ENCODE measurements around the gene TAF11L2. TPM values are rescaled to one million over a fixed set of nuclear protein-coding genes. Genes with fewer than 3 reads are reported as not detected.
"Not testable (repeated sequence)": the region's sequence is repeated elsewhere in the genome, so short reads cannot be mapped to it uniquely, and the experiment has no call there.

The TAF11L2 gene
- total RNA-seq, 1 donor from 2014 or later: not detected

GRCh38 chr5:17487174-17487512 lies 10.9 kb upstream of the TAF11L2 start:
- Mint-ChIP-seq H3K27ac (ENCODE audit: unreplicated experiment) (no peak overlapping the region), H3K4me3 (no peak overlapping the region), H3K9me3 (no peaks in the 10 kb centered on the region), H3K27me3 (ENCODE audit: low read depth) (no peaks in the 10 kb centered on the region), H3K36me3 (ENCODE audit: low read depth) (no peaks in the 10 kb centered on the region), H3K4me1 (no peaks in the 10 kb centered on the region)
- no peak for DNase-seq (ENCODE audit: low read depth, low spot score)
- TF ChIP-seq, protein P1, sequence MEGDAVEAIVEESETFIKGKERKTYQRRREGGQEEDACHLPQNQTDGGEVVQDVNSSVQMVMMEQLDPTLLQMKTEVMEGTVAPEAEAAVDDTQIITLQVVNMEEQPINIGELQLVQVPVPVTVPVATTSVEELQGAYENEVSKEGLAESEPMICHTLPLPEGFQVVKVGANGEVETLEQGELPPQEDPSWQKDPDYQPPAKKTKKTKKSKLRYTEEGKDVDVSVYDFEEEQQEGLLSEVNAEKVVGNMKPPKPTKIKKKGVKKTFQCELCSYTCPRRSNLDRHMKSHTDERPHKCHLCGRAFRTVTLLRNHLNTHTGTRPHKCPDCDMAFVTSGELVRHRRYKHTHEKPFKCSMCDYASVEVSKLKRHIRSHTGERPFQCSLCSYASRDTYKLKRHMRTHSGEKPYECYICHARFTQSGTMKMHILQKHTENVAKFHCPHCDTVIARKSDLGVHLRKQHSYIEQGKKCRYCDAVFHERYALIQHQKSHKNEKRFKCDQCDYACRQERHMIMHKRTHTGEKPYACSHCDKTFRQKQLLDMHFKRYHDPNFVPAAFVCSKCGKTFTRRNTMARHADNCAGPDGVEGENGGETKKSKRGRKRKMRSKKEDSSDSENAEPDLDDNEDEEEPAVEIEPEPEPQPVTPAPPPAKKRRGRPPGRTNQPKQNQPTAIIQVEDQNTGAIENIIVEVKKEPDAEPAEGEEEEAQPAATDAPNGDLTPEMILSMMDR (conservative IDR thresholded peaks at IDR 0.05): no peak

- not testable (repeated sequence) for H3K27me3 Mint-ChIP-seq (ENCODE audit: low read depth); H3K9me3 Mint-ChIP-seq; H3K4me3 Mint-ChIP-seq; H3K27ac Mint-ChIP-seq (ENCODE audit: unreplicated experiment); DNase-seq (ENCODE audit: low read depth, low spot score); H3K36me3 Mint-ChIP-seq (ENCODE audit: low read depth); H3K4me1 Mint-ChIP-seq
Observed at GRCh38 chr5:17491257-17491656, 6.8 kb upstream of the TAF11L2 start.

- H3K4me3 Mint-ChIP-seq: no peak overlapping the region
Observed at GRCh38 chr5:17492770-17493169, 5.3 kb upstream of the TAF11L2 start.

DNA sequence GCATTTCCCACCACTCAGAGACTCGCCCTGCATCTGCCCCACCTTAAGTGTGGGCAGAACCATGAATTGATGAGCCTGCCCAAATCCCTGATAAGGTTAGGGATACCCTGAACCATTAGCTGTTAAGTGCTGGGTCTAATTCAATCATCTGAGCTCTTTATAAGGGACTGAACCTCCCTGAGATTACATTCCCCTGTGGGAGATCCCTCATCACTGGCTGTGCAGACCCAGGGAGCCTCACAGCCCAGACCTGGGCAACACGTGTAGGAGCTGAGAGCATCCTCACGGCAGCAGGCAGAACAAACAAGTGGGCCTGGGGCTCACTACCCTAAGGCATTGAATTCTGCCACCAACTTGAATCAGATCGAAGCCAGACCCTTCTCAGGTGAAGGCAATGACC lies 585 bp upstream of the TAF11L2 start:
- H3K36me3 Mint-ChIP-seq (ENCODE audit: low read depth): no peaks in the 10 kb centered on the region
- TF ChIP-seq, protein P1 (conservative IDR thresholded peaks at IDR 0.05): no peak
- H3K9me3 Mint-ChIP-seq: peaks cover 4% of the 10 kb centered on the region
- no peaks in the 10 kb centered on the region for H3K4me1 Mint-ChIP-seq
- no peaks in the 10 kb centered on the region for H3K27me3 Mint-ChIP-seq (ENCODE audit: low read depth)
- H3K4me3 Mint-ChIP-seq: no peak overlapping the region
- H3K27ac Mint-ChIP-seq (ENCODE audit: unreplicated experiment): no peak overlapping the region
- no peak for DNase-seq (ENCODE audit: low read depth, low spot score)

More at GRCh38 chr5:17492770-17493169, 5.3 kb upstream of the TAF11L2 start:
- peaks cover 4% of the 10 kb centered on the region for H3K9me3 Mint-ChIP-seq
- H3K27ac Mint-ChIP-seq (ENCODE audit: unreplicated experiment): no peak overlapping the region
- no peak for DNase-seq (ENCODE audit: low read depth, low spot score)
- H3K27me3 Mint-ChIP-seq (ENCODE audit: low read depth): no peaks in the 10 kb centered on the region
- H3K4me1 Mint-ChIP-seq: no peaks in the 10 kb centered on the region
- TF ChIP-seq, protein P1 (conservative IDR thresholded peaks at IDR 0.05): no peak
- no peaks in the 10 kb centered on the region for H3K36me3 Mint-ChIP-seq (ENCODE audit: low read depth)

GRCh38 chr5:17511775-17512325 lies 13.8 kb downstream of the TAF11L2 start:
- Mint-ChIP-seq H3K27ac (ENCODE audit: unreplicated experiment) (no peak overlapping the region), H3K4me1 (no peaks in the 10 kb centered on the region), H3K36me3 (ENCODE audit: low read depth) (no peaks in the 10 kb centered on the region), H3K9me3 (no peaks in the 10 kb centered on the region), H3K27me3 (ENCODE audit: low read depth) (no peaks in the 10 kb centered on the region), H3K4me3 (no peak overlapping the region)
- TF ChIP-seq, protein P1 (conservative IDR thresholded peaks at IDR 0.05): no peak
- no peak for DNase-seq (ENCODE audit: low read depth, low spot score)

GRCh38 chr5:17517526-17517925 lies 19.5 kb downstream of the TAF11L2 start:
- H3K9me3 Mint-ChIP-seq; DNase-seq (ENCODE audit: low read depth, low spot score); H3K4me3 Mint-ChIP-seq; H3K27ac Mint-ChIP-seq (ENCODE audit: unreplicated experiment); H3K36me3 Mint-ChIP-seq (ENCODE audit: low read depth); H3K4me1 Mint-ChIP-seq; H3K27me3 Mint-ChIP-seq (ENCODE audit: low read depth): not testable (repeated sequence)

DNA sequence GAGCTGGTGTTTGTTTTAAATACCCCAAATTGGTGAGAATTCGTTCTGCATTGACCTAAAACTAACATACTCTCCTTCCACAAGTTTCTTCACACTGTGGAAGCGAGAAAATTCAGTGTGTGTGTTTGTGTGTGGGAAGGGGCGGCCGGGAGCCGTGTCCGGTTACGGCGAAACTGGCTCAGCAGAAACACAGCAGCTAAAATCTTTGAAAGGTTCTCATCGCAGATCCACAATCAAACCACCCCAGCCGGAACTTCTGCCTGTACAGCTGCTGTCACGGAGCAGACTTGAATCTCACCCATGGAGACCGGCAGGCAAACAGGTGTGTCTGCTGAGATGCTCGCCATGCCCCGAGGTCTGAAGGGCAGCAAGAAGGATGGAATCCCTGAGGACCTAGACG lies 20.0 kb downstream of the TAF11L2 start, which contains the start of gene TAF11L3:
TAF11L3 (plus strand) TSS at position 301 of the 400 bp plus-strand sequence.
- DNase-seq (ENCODE audit: low read depth, low spot score): not testable (repeated sequence)

GRCh38 chr5:17519508-17519907 lies 21.5 kb downstream of the TAF11L2 start:
- H3K27ac Mint-ChIP-seq (ENCODE audit: unreplicated experiment); H3K4me3 Mint-ChIP-seq; H3K4me1 Mint-ChIP-seq; H3K27me3 Mint-ChIP-seq (ENCODE audit: low read depth); H3K9me3 Mint-ChIP-seq; H3K36me3 Mint-ChIP-seq (ENCODE audit: low read depth); DNase-seq (ENCODE audit: low read depth, low spot score): not testable (repeated sequence)

More for the DNA sequence above, 20.0 kb downstream of the TAF11L2 start, which contains the start of gene TAF11L3:
- H3K27me3 Mint-ChIP-seq (ENCODE audit: low read depth); H3K4me1 Mint-ChIP-seq; H3K9me3 Mint-ChIP-seq; H3K27ac Mint-ChIP-seq (ENCODE audit: unreplicated experiment); H3K36me3 Mint-ChIP-seq (ENCODE audit: low read depth); H3K4me3 Mint-ChIP-seq: not testable (repeated sequence)

DNA sequence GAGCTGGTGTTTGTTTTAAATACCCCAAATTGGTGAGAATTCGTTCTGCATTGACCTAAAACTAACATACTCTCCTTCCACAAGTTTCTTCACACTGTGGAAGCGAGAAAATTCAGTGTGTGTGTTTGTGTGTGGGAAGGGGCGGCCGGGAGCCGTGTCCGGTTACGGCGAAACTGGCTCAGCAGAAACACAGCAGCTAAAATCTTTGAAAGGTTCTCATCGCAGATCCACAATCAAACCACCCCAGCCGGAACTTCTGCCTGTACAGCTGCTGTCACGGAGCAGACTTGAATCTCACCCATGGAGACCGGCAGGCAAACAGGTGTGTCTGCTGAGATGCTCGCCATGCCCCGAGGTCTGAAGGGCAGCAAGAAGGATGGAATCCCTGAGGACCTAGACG lies 23.5 kb downstream of the TAF11L2 start, which contains the start of gene TAF11L4:
TAF11L4 (plus strand) TSS at position 301 of the 400 bp plus-strand sequence.
- DNase-seq (ENCODE audit: low read depth, low spot score); H3K4me3 Mint-ChIP-seq; H3K27ac Mint-ChIP-seq (ENCODE audit: unreplicated experiment); H3K27me3 Mint-ChIP-seq (ENCODE audit: low read depth); H3K36me3 Mint-ChIP-seq (ENCODE audit: low read depth); H3K9me3 Mint-ChIP-seq; H3K4me1 Mint-ChIP-seq: not testable (repeated sequence)

GRCh38 chr5:17524935-17525334 lies 26.9 kb downstream of the TAF11L2 start, which contains the start of gene TAF11L5:
Gene TAF11L5, plus strand, starts transcription at chr5:17525235.
- H3K27ac Mint-ChIP-seq (ENCODE audit: unreplicated experiment); DNase-seq (ENCODE audit: low read depth, low spot score); H3K36me3 Mint-ChIP-seq (ENCODE audit: low read depth); H3K4me3 Mint-ChIP-seq; H3K27me3 Mint-ChIP-seq (ENCODE audit: low read depth); H3K9me3 Mint-ChIP-seq; H3K4me1 Mint-ChIP-seq: not testable (repeated sequence)
